H1 (cell line): ENCODE data around the gene CHRNA3.

Experiments
- ASH2L ChIP-seq: fragments of 200-600, 300-600 bp; sonication (generic); IDR thresholded peaks from one replicate; pipeline ENCODE4 v1.7.1; 2017; ENCODE audit warnings: low read length
- CBX8 ChIP-seq: fragments of 300-800, 300-1000 bp; sonication (generic); IDR thresholded peaks from 2 replicates; pipeline ENCODE4 v1.7.1; 2016; ENCODE audit warnings: low read depth, low read length, borderline replicate concordance
- EZH2 ChIP-seq: fragments of 200-600 bp; sonication (generic); IDR thresholded peaks from 2 replicates; pipeline ENCODE4 v1.7.1; 2012; ENCODE audit warnings: low read depth, mild to moderate bottlenecking, moderate library complexity, low read length, inconsistent platforms; ENCODE audit not compliant: severe bottlenecking
- RAD21 ChIP-seq, 2 experiments: IDR thresholded peaks in 1 of 2; conservative IDR thresholded peaks in 1 of 2; 2 replicates each; pipeline ENCODE4 v1.6.1; 2011; ENCODE audit warnings: low read depth in 2 of 2, low read length in 2 of 2, improper control_type of control experiment in 1 of 2, inconsistent platforms in 1 of 2, mild to moderate bottlenecking in 1 of 2, moderate library complexity in 1 of 2
- SAP30 ChIP-seq: fragments of 300-600 bp; sonication (generic); IDR thresholded peaks from 2 replicates; pipeline ENCODE4 v1.7.1; 2012; ENCODE audit warnings: low read length, moderate library complexity, mild to moderate bottlenecking, inconsistent platforms; ENCODE audit not compliant: insufficient read depth, insufficient replicate concordance
- TF ChIP-seq, protein P1 (sequence below), 3 experiments: IDR thresholded peaks; 1 replicate in 2 of 3; 2 replicates in 1 of 3; pipeline versions ENCODE4 v1.5.1 to v1.6.1; 2011; ENCODE audit warnings: low read length in 3 of 3, mild to moderate bottlenecking in 3 of 3, inconsistent platforms in 2 of 3, low read depth in 1 of 3, moderate library complexity in 1 of 3; ENCODE audit not compliant: insufficient read depth in 1 of 3; ENCODE audit errors: control extremely low read depth in 1 of 3
- TF ChIP-seq, protein P2 (sequence below): IDR thresholded peaks from 2 replicates; pipeline ENCODE4 v1.6.1; 2012; ENCODE audit warnings: inconsistent platforms

DNA sequence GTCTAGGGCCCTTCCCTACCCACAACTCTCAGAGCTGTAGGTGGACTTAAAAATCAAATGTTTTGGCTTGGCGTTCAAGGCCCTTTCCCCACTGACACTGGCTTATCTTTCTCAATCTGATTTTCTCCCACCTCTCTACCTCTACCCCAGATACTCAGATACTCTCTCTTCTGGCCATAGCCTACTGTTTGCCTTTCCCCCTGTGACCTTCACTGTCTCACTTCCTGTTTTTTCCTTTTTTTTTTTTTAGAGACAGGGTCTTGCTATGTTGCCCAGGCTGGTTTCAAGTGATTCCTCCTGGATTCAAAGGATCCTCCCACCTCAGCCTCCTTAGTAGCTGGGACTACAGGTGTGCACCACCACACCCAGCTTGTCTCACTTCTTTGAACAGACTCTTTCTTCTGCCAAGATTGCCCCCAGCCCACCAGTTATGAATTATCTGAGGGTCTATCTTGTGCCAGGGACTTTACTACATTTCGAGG lies 15.6 kb upstream of the CHRNA3 start:
- TF ChIP-seq, protein P1, sequence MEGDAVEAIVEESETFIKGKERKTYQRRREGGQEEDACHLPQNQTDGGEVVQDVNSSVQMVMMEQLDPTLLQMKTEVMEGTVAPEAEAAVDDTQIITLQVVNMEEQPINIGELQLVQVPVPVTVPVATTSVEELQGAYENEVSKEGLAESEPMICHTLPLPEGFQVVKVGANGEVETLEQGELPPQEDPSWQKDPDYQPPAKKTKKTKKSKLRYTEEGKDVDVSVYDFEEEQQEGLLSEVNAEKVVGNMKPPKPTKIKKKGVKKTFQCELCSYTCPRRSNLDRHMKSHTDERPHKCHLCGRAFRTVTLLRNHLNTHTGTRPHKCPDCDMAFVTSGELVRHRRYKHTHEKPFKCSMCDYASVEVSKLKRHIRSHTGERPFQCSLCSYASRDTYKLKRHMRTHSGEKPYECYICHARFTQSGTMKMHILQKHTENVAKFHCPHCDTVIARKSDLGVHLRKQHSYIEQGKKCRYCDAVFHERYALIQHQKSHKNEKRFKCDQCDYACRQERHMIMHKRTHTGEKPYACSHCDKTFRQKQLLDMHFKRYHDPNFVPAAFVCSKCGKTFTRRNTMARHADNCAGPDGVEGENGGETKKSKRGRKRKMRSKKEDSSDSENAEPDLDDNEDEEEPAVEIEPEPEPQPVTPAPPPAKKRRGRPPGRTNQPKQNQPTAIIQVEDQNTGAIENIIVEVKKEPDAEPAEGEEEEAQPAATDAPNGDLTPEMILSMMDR (IDR thresholded peaks at IDR 0.05; ENCODE audit: control extremely low read depth in 1 of 3, insufficient read depth in 1 of 3, low read depth in 1 of 3, low read length in 3 of 3), result no peak
- TF ChIP-seq ASH2L (no peak), CBX8 (no peak), SAP30 (no peak), EZH2 (no peak), RAD21 (IDR thresholded peaks at IDR 0.05 in 1 of 2, conservative IDR thresholded peaks at IDR 0.05 in 1 of 2; ENCODE audit: low read depth in 2 of 2, low read length in 2 of 2) (no peak)
- TF ChIP-seq, protein P2, sequence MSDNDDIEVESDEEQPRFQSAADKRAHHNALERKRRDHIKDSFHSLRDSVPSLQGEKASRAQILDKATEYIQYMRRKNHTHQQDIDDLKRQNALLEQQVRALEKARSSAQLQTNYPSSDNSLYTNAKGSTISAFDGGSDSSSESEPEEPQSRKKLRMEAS, result no peak
